ENCODE measurements around the gene GTSE1.

The GTSE1 gene

GRCh38 chr22:46367707-46368191 lies 71.1 kb downstream of the GTSE1 start:
- DNase-seq, result peak; percentile 85

DNA sequence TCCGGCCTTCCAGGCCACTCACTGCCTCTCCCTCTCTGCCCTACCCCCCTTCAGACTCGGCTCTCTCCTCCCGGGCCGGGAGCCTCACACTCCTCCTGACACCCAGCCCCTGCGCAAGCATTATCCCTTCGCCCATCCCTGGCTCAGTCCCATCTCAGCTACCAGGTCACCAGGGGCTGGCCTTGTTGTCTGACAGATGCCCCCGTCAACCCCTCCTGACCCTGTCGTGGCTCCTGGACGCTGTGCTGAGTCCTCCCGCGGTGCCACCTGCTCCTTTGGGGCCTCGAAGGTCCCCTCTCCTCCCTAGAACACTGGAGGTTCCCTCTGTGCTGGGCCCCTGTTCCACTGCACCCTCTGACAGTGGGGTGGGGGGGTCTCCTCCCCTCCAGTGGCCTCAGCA lies 71.8 kb downstream of the GTSE1 start:
- DNase-seq, result no peak

DNA sequence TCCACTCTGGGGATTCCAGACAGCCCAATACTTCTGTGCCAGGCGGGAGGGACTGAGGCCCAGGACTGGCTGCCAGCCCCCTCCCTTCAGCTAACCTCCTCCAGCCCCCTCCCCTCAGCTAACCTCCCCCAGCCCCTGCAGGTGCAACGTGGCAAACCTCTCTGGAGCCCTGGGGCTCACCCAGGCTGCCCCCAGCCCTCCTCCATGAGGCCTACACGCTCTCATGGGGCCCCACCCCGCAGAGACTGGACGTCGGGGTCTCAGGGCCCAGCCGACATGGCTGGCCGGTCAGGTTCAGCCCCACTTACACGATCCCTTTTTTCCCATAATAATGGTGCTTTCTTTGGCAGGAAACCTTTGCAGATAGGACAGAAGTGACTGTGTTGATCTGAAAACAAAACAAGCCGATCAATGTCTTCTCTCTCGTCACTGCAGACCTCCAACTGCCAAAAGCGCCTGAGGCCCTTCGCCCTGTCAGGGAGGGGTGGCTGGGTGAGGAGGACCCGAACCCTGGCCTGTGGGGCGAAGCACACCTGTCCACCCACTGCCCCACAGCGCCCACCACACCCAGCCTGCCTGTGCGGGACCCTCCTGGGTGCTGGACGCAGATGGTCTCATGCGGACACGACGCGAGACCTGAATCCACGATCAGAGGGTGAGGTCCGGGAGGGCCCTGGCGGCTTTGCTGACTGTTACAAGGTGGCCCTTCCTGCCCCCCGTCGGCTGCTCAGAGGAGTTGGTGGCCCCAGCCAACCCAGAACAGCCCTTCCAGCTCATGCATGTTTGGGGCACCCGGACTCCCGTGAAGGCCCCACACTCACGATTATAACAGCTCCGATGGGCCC lies 72.4 kb downstream of the GTSE1 start:
- DNase-seq, result no peak

GRCh38 chr22:46369716-46370583 lies 73.3 kb downstream of the GTSE1 start:
- no peak for DNase-seq

DNA sequence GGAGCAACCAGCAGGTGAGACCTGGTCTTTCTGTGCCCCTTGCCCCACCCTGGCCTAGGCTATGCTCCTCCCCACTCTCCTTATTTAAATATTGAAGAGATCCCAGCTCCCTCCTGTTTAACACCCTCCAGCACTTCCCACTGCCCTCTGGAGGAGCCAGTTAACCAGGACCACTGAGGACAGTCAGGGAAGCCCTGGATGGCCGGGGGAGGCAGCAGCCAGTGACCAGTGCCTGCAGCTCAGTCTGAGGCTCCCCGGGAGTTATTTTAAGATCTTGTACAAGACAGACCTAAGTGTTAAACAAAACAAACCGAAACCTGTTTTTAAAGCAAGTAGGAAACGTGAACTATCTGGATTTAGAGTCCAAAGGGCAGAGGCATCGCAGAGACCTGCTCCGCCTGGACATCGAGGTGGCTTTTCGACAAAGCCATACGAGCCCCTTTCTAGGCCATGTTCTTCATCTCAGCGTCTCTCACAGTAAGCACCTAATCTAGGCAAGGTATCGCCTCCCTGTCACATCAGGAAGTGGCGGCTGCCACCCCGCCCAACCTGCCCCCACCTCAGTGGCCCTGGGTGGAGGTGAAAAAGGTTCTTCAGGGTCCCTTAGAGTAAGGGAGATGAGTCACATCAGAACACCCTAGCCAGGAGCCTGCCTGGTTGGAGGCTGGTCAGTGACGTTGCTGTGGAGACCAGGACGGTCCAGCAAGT lies 74.1 kb downstream of the GTSE1 start:
- no peak for DNase-seq

DNA sequence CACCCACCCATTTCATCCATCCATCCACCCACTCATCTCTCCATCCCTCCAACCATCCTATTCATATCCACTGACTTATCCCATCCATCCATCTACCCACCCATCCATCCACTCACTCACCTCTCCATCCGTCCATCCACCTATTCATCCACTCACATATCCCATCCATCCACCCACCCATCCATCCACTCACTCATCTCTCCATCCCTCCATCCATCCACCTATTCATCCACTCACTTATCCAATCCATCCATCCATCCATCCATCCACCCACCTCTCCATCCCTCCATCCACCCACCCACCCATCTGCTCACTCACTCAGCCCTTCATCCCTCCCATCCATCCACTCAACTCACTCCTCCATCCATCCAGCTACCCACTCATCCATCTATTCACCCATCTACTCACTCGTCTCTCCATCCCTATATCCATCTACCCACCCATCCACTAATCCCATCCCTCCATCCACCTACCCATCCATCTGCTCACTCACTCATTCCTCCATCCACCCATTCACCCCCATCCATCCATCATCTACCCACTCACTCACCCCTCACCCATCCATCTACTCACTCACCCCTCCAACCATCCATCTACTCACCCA lies 75.1 kb downstream of the GTSE1 start:
- DNase-seq, result no peak

DNA sequence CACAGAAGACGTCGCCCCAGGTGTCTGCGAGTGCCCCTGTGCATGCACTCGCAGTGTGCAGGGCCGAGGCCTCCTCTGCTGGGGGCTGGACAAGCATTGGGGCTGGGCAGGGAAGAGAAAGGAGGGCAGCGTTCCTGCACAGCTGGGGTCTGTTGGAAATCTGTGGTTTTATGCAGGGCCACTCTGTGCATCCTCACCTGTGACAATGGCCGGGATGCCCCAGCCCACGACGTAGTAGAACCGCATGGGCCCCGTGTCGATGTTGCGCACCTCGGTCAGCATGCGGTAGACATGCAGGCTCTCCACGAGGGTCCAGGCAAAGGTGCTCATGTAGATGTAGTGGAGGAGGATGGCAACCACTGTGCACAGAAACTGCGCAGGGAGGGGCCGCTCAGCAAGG lies 76.0 kb downstream of the GTSE1 start:
- no peak for DNase-seq

GRCh38 chr22:46373159-46373558 lies 76.5 kb downstream of the GTSE1 start:
- no peak for DNase-seq

GRCh38 chr22:46373921-46374662 lies 77.4 kb downstream of the GTSE1 start:
- peak; percentile 35 for DNase-seq

GRCh38 chr22:46374663-46375474 lies 78.2 kb downstream of the GTSE1 start:
- DNase-seq, result no peak

- DNase-seq, result no peak
These were observed 79.4 kb downstream of the GTSE1 start for GRCh38 chr22:46376111-46376510.

DNA sequence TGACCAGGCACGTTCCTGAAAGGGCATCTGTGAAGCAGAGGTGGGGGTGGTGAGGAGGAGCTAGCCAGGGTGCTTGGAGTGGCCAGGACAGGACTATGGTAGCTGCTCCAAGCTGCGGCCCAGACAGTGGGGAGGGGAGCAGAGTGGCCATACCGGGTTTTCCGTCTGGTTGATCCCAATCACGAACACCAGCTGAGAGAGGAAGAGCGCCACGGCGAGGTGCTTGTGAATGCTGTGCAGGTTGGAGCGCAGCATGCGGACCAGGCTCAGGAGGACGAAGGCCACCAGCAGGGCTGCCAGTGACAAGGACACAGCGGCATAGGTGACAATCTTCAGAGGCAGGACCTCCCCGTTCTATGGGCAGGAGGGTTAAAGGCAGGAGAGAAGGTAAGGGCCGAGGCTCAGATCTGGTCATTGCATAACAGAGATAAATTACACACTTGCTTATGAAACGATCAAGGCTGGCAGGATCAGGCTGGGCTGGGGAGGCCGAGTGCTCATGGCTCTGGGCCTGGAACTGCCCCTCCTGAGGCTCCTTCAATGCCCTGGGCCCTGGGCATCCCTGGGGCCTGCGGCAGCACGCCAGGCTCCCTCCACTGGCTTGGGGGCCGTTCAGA lies 80.3 kb downstream of the GTSE1 start:
- DNase-seq, result no peak

- peak; percentile 64 for DNase-seq
These were observed 81.1 kb downstream of the GTSE1 start for GRCh38 chr22:46377525-46378425.

DNA sequence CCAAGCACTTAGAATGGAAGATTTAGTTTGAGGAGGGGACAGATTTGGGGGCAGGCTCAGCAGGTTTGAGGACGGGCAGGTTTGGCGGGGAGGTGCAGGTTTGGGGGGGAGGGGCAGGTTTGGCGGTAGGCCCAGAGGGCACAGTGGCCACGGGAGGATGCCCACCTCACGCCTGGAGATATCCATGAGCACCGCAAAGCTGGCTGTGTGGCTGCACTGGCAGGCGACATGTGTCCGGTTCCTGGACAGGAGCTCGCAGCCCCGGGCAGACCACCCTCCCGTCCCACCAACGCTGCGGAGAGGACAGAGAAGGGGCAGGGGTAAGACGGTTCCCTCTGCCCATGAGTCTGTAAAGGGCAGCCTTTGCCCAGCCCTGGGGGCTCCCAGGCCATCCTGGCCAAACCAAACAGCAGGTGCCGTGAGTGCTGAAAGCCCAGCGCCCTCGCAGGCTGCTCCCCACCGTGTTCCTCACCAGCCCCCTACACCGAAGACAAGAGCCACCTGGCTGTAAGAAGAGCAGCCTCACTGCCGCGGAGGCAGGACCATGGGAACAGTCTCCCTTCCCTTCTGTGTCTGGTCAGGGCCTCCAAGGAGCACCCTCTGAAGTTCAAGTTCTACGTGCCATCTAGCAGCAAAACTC lies 81.9 kb downstream of the GTSE1 start:
- no peak for DNase-seq

- DNase-seq, result peak; percentile 23
These were observed 82.6 kb downstream of the GTSE1 start for GRCh38 chr22:46379066-46379930.

- no peak for DNase-seq
These were observed 83.4 kb downstream of the GTSE1 start for GRCh38 chr22:46380069-46380468.

Measured in eye (tissue), 1 donor.